Measurements from ENCODE around the gene LAMP2. TPM values are rescaled to one million over a fixed set of nuclear protein-coding genes. Genes with fewer than 3 reads are reported as not detected.
"Not testable (repeated sequence)": the region's sequence is repeated elsewhere in the genome, so short reads cannot be mapped to it uniquely, and the experiment has no call there.

The LAMP2 gene
- 78.8 and 87.1 TPM in 2 replicates for total RNA-seq (2014; rRNA removed; shearing (Covaris generic); ENCODE audit: low replicate concordance)

DNA sequence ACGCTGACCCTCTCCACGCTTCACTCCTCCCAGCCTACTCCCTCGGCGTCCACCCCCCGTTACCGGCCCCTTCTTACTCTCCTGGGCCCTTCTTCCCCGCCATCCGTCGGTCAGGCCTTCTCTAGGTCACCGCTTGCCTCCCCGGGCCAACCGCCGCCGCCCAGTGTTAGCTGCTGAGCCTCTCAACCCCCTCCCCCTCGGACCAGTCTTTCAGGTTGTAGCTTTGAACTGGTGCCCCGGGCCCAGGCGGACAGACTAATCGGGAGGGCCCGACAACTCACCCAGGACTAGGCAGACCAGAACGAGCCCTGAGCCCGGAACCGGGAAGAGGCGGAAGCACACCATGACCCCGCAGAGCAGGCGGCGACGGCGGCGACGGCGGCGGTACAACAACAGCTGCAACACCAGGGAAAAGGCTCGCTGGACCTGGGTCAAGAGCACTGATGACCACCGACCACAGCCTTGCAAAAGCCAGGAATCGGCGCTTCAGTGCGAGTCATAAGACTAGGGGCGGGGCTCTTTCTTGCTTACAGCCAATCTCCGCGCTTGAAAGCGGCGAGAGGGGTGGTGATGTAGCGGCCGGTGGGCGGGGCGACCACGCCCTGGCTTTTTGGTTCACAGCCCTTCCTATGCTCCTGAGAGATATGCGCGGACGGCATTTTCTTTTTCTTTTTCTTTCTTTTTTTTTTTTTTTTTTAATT lies at the start of gene LAMP2:
Gene LAMP2, minus strand, starts transcription at position 472 of the 701 bp plus-strand sequence. Its CDS starts 127 bp downstream, at position 345.
- no peaks in the 10 kb centered on the region for H3K36me3 ChIP-seq
- H3K4me3 ChIP-seq = peak within 1 kb of the TSS; percentile 79
- H3K27me3 ChIP-seq = no peaks in the 10 kb centered on the region
- H3K9me3 ChIP-seq = no peaks in the 10 kb centered on the region
- peak; percentile 86 for DNase-seq

DNA sequence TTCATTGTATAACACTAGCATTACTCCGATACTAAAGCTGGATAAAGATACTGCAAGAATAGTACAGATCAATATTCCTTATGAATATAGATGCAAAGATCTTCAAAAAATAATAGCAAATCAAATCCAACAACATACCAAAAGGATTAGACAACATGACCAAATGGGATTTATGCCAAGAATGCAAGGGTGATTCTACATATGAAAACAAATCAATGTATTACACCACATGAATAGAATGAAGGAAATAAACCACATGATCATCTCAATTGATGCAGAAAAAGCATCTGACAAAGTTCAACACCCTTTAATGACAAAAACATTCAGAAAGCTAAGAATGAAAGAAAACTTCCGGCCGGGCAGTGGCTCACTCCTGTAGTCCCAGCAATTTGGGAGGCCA lies 48.8 kb upstream of the LAMP2 start:
- no peak overlapping the region for H3K4me3 ChIP-seq
- DNase-seq = no peak
- 0 out of 2 replicates have a peak, but pooled peaks cover 2% of the 10 kb centered on the region for H3K9me3 ChIP-seq
- peaks cover 4% of the 10 kb centered on the region; the same call in 1 of the 2 replicates for H3K36me3 ChIP-seq
- no peaks in the 10 kb centered on the region for H3K27me3 ChIP-seq

DNA sequence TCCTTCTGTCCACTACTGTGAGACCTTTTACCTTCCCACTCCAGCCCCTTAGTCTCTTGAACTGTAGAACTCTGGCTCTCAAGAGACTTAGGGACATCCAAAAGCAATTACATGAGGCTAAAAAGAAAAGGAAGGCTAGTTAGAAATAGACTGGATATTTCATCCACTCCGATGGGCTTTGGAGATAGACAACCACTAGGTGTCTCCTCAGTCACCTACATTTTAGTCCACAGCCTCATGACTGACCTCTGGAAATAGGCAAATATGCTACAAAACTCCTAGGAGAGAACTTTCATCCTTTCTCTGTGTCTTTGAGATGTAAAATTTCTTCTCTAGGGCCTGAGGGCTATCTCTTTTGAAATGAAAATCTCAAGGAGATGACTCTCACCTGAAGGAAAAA lies 45.1 kb upstream of the LAMP2 start:
- no peaks in the 10 kb centered on the region for H3K27me3 ChIP-seq
- H3K36me3 ChIP-seq = no peaks in the 10 kb centered on the region; the same call in 1 of the 2 replicates
- no peak for DNase-seq
- no peaks in the 10 kb centered on the region for H3K9me3 ChIP-seq
- no peak overlapping the region for H3K4me3 ChIP-seq

DNA sequence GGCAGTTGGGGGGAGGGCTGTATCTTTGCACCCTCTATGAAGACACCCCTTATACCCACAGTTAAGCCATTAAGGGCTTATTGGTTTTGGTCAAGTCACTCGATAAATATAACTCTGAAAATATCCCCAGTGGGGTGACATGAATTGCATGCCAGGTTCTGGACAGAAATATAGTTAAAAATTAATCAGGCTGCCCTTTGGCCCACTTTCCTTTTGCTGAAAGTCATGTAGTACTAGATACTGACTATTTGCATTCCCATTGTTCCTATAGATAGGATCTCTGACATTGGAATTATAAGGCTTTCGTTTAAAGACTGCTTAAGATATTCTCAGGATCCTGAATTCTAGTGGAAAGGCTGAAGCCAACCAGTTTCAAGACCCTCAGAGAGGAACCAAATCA lies 43.5 kb upstream of the LAMP2 start:
- no peaks in the 10 kb centered on the region for H3K36me3 ChIP-seq
- DNase-seq = no peak
- no peak overlapping the region for H3K4me3 ChIP-seq
- H3K9me3 ChIP-seq = no peaks in the 10 kb centered on the region
- H3K27me3 ChIP-seq = no peaks in the 10 kb centered on the region

DNA sequence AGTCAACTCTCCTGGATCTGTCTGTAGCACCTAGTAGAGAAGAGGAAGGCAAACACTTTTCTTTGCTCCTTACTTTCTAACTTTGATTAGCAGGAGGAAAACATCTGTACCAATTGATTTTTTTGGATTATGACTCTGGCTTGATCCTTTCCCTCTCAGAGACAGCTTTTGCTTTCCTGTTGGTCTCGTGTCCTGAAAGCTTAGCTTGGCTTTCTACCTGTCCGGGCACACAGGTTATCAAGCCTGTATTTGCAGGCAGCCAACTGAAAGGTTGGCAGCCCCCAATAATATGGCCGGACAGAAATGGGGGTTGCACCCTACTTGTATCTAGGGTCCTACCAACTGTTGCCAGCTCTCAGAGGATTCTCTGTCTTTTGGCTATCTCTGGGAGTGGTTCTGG lies 43.1 kb upstream of the LAMP2 start:
- no peaks in the 10 kb centered on the region for H3K27me3 ChIP-seq
- DNase-seq = no peak
- no peak overlapping the region for H3K4me3 ChIP-seq
- H3K36me3 ChIP-seq = no peaks in the 10 kb centered on the region
- no peaks in the 10 kb centered on the region for H3K9me3 ChIP-seq

DNA sequence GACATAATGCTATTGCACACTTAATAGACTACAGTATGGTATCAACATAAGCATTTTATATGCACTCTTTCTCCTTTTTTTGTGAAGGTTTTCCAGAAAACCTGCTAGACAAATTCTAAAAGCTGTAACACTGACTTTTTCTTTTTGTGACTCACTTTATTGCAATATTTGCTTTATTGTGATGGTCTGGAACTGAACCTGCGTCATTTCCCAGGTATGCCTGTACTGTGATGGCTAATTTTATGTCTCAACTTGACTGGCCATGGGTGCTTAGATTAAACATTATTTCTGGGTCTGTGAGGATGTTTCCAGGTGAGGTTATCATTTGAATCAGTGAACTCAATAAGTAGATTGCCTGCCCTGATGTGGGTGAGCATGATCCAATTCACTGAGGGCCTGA lies 35.5 kb upstream of the LAMP2 start:
- no peaks in the 10 kb centered on the region for H3K36me3 ChIP-seq

DNA sequence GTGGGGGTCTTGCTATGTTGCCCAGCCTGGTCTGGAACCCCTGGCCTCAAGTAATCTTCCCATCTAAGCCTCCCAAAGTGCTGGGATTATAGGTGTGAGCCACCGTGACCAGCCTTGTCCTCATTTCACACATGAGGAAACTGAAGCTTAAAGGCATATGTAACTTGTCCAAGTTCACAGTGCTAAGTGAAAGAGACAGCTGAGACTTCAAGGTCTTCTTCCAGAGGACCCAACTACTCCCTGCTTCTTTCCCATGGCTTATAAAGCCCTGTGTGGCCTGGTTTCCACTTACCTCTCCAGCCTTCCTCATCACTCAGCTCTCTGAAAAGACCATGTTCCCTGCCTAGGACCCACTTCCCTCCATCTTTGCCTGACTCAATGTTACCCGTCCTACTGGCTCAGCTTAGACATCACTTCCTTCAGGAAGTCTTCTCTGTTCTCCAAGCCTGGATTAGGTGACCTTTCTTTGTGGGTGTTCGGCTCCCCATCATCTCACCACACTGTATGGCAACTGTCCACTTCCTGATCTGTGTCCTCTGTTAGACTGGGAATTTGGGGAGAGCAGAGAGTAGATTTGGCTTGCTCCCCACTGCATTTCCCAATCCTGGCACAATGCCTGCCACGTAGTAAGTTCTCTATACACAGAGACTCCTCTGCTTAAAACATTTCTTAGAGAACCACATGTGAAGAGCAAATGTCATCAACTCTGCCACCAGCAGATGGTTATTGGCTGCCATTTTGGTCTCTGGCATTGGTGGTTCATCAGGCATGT lies 30.4 kb upstream of the LAMP2 start:
- no peaks in the 10 kb centered on the region for H3K27me3 ChIP-seq
- no peaks in the 10 kb centered on the region for H3K9me3 ChIP-seq
- DNase-seq = no peak
- H3K4me3 ChIP-seq = no peak overlapping the region
- H3K36me3 ChIP-seq = no peaks in the 10 kb centered on the region

More for the DNA sequence above, 35.5 kb upstream of the LAMP2 start:
- Histone ChIP-seq H3K4me3 (no peak overlapping the region), H3K9me3 (no peaks in the 10 kb centered on the region), H3K27me3 (no peaks in the 10 kb centered on the region)
- DNase-seq = no peak

DNA sequence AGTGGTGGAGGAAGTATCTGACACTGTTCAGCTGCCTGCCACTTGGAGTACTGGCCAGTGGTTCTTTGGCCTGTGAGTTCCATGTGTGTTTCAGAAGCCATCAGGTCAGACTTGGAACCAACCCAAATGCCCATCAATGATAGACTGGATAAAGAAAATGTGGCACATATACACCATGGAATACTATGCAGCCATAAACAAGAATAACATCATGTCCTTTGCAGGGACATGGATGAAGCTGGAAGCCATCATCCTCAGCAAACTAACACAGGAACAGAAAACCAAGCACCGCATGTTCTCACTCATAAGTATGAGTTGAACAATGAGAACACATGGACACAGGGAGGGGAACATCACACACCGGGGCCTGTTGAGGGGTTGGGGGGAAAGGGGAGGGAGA lies 21.0 kb upstream of the LAMP2 start:
- not testable (repeated sequence) for H3K4me3 ChIP-seq, DNase-seq, H3K36me3 ChIP-seq, H3K9me3 ChIP-seq, H3K27me3 ChIP-seq

DNA sequence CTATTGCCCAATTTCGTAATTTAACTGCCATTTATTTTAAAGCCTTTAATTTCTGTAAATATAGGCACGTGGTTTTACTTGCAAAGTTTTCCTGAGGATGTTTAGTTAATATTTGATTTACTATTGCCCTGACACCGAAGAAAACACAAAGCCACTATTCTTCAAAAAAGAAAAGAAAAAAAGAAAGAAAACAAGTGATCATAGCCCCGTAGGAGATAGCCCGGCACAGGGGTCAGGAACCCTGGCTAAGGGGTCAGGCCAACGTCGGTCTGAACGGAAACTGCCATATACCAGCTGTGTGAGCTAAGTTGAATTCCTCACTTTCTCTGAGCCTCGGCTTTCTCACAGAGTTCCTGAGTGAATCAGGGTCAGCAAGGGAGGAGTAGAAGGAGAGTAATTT lies 17.7 kb upstream of the LAMP2 start:
- no peak for DNase-seq
- no peak overlapping the region for H3K4me3 ChIP-seq
- H3K9me3 ChIP-seq = no peaks in the 10 kb centered on the region
- no peaks in the 10 kb centered on the region for H3K36me3 ChIP-seq
- H3K27me3 ChIP-seq = no peaks in the 10 kb centered on the region

DNA sequence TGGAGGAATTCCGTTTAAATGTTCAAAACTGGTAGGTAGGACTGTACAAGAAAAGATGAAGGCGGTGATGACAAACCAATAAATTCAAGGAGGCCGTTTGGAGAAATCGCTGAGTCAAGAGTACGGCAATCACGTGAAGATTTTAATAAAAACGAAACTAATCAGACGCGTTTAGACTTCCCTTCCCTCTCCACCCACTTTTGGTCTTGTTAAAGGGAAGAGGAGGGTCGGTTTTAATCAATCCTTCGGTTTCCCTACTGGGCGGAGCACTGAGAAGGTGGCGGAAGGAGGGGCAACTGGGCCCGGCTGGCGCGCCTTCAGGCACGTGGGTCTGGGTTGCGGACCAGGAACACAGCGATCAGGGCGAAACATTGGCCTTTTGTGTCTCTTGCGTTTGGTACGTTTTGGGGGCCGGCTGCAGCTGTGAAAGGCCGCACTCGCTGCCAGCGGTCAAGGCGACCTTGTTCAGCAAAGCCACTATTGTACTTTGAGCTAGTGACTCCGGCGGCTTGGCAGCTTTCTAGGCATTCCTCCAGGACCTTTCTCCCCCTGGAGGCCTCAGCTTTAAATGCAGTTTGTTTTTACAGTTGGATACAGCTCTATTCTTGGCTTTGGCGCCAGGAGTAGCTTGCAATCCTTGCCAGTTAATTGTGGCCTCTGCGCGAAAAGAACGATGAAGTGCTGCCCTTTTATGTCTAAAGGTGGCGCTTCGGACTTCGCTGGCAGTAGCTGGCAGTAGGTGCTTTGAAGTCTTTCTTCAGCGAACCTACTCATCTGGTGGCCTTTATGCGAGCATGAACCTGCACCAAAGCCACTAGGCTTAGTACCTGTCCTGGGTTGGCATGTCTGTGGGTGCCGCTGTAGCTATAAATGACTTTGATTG lies 16.8 kb upstream of the LAMP2 start:
- Histone ChIP-seq H3K27me3 (no peaks in the 10 kb centered on the region), H3K9me3 (no peaks in the 10 kb centered on the region), H3K36me3 (no peaks in the 10 kb centered on the region), H3K4me3 (peak overlapping the region; percentile 42)
- peak; percentile 68 for DNase-seq

DNA sequence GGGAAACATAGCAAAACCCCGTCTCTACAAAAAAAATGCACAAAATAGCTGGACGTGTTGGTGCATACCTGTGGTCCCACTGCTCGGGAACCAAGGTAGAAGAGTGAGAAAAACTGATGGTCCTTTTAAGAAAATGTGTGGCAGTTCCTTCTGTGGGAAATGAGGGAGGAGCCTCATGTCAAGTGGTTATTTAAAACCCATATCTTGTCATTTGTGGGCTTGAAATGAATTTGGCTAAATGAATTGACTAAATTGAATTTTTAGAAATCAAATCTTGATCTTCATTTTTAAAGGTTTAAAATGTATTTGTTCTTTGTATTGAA lies 16.2 kb upstream of the LAMP2 start:
- no peaks in the 10 kb centered on the region for H3K27me3 ChIP-seq
- H3K4me3 ChIP-seq = peak overlapping the region; percentile 42
- no peaks in the 10 kb centered on the region for H3K36me3 ChIP-seq
- no peak for DNase-seq
- H3K9me3 ChIP-seq = no peaks in the 10 kb centered on the region

DNA sequence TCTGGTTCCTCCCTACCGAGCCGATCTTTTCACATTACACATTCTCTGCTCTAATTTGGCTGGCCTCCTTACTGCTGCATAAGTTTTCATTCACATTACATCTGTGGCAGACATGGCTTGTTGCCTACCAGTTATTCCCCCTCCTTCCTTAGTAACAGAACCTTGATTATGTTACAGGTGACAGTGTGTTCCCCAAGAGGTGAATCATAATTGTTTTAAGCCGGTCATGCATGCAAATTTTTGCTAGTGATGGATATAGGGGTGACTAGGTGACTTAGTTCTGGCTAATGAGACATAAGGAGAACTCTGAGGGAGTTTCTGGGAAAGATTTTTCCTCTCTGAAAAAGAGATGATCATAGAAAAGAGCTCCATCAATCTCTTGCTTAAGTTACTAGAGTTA lies 8.4 kb upstream of the LAMP2 start:
- no peak overlapping the region for H3K4me3 ChIP-seq
- DNase-seq = no peak
- H3K9me3 ChIP-seq = no peaks in the 10 kb centered on the region
- no peaks in the 10 kb centered on the region for H3K36me3 ChIP-seq
- no peaks in the 10 kb centered on the region for H3K27me3 ChIP-seq

DNA sequence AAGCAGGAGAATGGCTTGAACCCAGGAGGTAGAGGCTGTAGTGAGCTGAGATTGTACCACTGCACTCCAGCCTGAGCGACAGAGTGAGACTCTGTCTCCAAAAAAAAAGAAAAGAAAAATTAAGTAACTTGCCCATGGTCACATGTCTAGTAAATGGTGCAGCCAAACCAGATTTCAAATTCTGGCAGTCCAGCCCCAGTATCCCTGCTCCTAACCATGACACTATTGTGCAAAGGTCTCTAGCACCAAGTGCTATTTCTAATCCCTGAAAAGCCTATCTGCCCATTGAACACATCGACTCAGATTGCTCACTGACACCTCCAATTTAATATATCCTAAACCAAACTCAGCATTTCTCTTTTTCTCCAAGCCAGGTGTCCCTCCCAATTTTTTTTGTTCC lies 7.6 kb upstream of the LAMP2 start:
- DNase-seq = no peak
- H3K27me3 ChIP-seq = no peaks in the 10 kb centered on the region
- no peaks in the 10 kb centered on the region for H3K9me3 ChIP-seq
- H3K36me3 ChIP-seq = no peaks in the 10 kb centered on the region
- H3K4me3 ChIP-seq = no peak overlapping the region

DNA sequence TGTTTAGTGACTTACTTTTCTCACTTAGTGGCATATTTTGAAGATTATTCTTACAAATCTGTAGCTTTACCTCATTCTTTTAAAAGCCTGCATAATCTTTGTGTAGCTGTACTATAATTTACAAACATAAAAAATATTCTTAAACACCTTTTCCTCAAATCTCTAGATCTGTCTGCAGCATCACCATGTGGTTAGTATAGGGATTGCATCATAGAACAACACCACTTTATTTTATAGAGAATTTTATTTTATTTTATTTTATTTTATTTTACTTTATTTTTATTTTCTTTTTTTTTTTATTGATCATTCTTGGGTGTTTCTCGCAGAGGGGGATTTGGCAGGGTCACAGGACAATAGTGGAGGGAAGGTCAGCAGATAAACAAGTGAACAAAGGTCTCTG lies 6.4 kb upstream of the LAMP2 start:
- not testable (repeated sequence) for H3K4me3 ChIP-seq, H3K27me3 ChIP-seq, H3K9me3 ChIP-seq, H3K36me3 ChIP-seq, DNase-seq

DNA sequence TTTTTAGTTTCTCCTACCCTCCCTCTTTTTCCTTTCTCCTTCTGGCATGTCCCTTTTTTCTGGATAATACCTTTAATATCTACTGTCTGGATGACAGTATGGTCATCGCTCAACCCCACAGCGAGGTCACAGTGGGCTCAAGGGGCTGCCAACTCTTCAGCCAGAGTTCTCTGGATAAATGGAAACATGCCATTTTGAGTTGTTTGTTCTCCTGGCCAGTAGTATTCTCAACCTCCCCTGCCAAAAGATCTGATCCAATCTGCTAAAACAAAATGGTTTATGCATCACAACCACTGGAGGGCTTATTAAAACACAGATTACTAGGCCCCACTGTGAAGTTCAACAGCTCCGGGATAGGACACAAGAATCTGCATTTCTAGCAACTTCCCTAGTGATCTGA lies 5.0 kb upstream of the LAMP2 start:
- Histone ChIP-seq H3K9me3 (no peaks in the 10 kb centered on the region), H3K4me3 (no peak overlapping the region), H3K27me3 (no peaks in the 10 kb centered on the region), H3K36me3 (no peaks in the 10 kb centered on the region)
- DNase-seq = no peak

DNA sequence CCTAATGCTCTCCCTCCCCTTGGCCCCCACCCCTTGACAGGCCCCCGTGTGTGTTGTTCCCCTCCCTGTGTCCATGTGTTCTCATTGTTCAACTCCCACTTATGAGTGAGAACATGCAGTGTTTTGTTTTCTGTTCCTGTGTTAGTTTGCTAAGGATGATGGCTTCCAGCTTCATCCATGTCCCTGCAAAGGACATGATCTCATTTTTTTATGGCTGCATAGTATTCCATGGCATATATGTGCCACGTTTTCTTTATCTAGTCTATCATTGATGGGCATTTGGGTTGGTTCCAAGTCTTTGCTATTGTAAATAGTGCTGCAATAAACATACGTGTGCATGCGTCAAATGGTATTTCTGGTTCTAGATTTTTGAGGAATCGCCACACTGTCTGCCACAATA lies 561 bp upstream of the LAMP2 start:
- not testable (repeated sequence) for H3K4me3 ChIP-seq, H3K27me3 ChIP-seq, DNase-seq, H3K9me3 ChIP-seq, H3K36me3 ChIP-seq

DNA sequence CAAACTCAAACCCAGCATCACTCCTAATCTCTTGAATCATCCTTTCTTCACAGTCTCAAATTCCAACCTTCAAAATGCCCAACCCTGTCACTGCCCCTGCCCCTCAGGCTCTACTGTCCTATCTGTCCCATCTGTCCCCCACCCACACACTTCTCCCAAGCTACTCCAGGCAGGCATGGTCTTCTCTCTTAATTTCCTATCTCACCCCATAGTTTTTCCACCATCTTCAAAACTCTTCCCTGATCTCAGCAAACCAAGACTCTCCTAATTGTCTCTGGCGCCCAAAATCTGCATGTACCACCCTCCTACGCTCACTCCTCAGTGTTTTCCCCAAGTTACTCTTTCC lies 644 bp downstream of the LAMP2 start:
- Histone ChIP-seq H3K36me3 (no peaks in the 10 kb centered on the region), H3K27me3 (no peaks in the 10 kb centered on the region), H3K9me3 (no peaks in the 10 kb centered on the region), H3K4me3 (peak overlapping the region; percentile 79)
- no peak for DNase-seq
